WTC11 (cell line): ENCODE results near the gene KBTBD2.

Experiments
- CTCF ChIP-seq: fragments of 200-600 bp; IDR thresholded peaks from 2 replicates; pipeline ENCODE4 v1.8.0; 2022; ENCODE audit warnings: antibody characterized with exemption
- FOXP1 ChIP-seq: sonication (generic); formaldehyde crosslinking; IDR thresholded peaks from 2 replicates; pipeline ENCODE4 v1.8.0; 2022; ENCODE audit warnings: missing genetic modification reagents, mild to moderate bottlenecking, moderate library complexity, borderline replicate concordance
- GABPB1 ChIP-seq: sonication (generic); formaldehyde crosslinking; IDR thresholded peaks from 2 replicates; pipeline ENCODE4 v1.8.1; 2023; ENCODE audit warnings: mild to moderate bottlenecking, missing genetic modification reagents
- NFYB ChIP-seq: sonication (generic); formaldehyde crosslinking; conservative IDR thresholded peaks from 2 replicates; pipeline ENCODE4 v1.8.0; 2022; ENCODE audit warnings: low read depth, missing genetic modification reagents
- TCF7 ChIP-seq: sonication (generic); formaldehyde crosslinking; IDR thresholded peaks from 2 replicates; pipeline ENCODE4 v1.8.0; 2022; ENCODE audit warnings: mild to moderate bottlenecking, low read depth, missing genetic modification reagents, moderate library complexity
- USF2 ChIP-seq: sonication (generic); formaldehyde crosslinking; IDR thresholded peaks from 2 replicates; pipeline ENCODE4 v1.8.1; 2023; ENCODE audit warnings: mild to moderate bottlenecking, missing genetic modification reagents, moderate library complexity
- TF ChIP-seq, protein P1 (sequence below): sonication (generic); formaldehyde crosslinking; IDR thresholded peaks from 2 replicates; pipeline ENCODE4 v1.8.1; 2022; ENCODE audit warnings: low read depth, mild to moderate bottlenecking, moderate library complexity, missing genetic modification reagents, borderline replicate concordance
- TF ChIP-seq, protein P2 (sequence below): sonication (generic); formaldehyde crosslinking; IDR thresholded peaks from 2 replicates; pipeline ENCODE4 v1.8.1; 2023; ENCODE audit warnings: mild to moderate bottlenecking, missing genetic modification reagents

- TF ChIP-seq TCF7 (CRISPR knock-in tag) (no peak), CTCF (no peak), FOXP1 (CRISPR knock-in tag) (no peak), USF2 (no peak), NFYB (CRISPR knock-in tag) (no peak), GABPB1 (CRISPR knock-in tag) (no peak)
- TF ChIP-seq, protein P1, sequence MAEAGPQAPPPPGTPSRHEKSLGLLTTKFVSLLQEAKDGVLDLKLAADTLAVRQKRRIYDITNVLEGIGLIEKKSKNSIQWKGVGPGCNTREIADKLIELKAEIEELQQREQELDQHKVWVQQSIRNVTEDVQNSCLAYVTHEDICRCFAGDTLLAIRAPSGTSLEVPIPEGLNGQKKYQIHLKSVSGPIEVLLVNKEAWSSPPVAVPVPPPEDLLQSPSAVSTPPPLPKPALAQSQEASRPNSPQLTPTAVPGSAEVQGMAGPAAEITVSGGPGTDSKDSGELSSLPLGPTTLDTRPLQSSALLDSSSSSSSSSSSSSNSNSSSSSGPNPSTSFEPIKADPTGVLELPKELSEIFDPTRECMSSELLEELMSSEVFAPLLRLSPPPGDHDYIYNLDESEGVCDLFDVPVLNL (CRISPR knock-in tag) = no peak
- TF ChIP-seq, protein P2, sequence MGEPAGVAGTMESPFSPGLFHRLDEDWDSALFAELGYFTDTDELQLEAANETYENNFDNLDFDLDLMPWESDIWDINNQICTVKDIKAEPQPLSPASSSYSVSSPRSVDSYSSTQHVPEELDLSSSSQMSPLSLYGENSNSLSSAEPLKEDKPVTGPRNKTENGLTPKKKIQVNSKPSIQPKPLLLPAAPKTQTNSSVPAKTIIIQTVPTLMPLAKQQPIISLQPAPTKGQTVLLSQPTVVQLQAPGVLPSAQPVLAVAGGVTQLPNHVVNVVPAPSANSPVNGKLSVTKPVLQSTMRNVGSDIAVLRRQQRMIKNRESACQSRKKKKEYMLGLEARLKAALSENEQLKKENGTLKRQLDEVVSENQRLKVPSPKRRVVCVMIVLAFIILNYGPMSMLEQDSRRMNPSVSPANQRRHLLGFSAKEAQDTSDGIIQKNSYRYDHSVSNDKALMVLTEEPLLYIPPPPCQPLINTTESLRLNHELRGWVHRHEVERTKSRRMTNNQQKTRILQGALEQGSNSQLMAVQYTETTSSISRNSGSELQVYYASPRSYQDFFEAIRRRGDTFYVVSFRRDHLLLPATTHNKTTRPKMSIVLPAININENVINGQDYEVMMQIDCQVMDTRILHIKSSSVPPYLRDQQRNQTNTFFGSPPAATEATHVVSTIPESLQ (CRISPR knock-in tag) = no peak
These were observed 32.9 kb downstream of the KBTBD2 start for GRCh38 chr7:32858648-32859047.
